H9 (cell line): ENCODE measurements around the gene ANAPC15. TPM values are rescaled to one million over a fixed set of nuclear protein-coding genes. Genes with fewer than 3 reads are reported as not detected.

ENCODE experiments used
- DNase-seq: peaks from one replicate; pipeline ENCODE4 v3.0.0-alpha.2; 2017
- H2AFZ ChIP-seq: one replicate; pipeline ENCODE4 v1.6.1; 2013; ENCODE audit warnings: mild to moderate bottlenecking, low read length, control low read depth, moderate library complexity
- H2AK5ac ChIP-seq: 2 replicates; pipeline ENCODE4 v1.6.1; 2013; ENCODE audit warnings: low read length, control low read depth, mixed read lengths; ENCODE audit not compliant: insufficient read length
- H2BK120ac ChIP-seq: one replicate; pipeline ENCODE4 v1.6.1; 2013; ENCODE audit warnings: low read depth, mild to moderate bottlenecking, low read length, control low read depth, inconsistent platforms; ENCODE audit not compliant: poor library complexity, severe bottlenecking
- H2BK12ac ChIP-seq: 2 replicates; pipeline ENCODE4 v1.6.1; 2013; ENCODE audit warnings: low read length, control low read depth, mixed read lengths, low read depth; ENCODE audit not compliant: insufficient read length
- H2BK15ac ChIP-seq: 2 replicates; pipeline ENCODE4 v1.6.1; 2013; ENCODE audit warnings: low read depth, low read length, control low read depth
- H2BK20ac ChIP-seq: one replicate; pipeline ENCODE4 v1.6.1; 2013; ENCODE audit warnings: low read depth, mild to moderate bottlenecking, low read length, control low read depth, inconsistent platforms; ENCODE audit not compliant: poor library complexity, severe bottlenecking
- H2BK5ac ChIP-seq: 2 replicates; pipeline ENCODE4 v1.6.1; 2013; ENCODE audit warnings: low read length, control low read depth, mixed read lengths; ENCODE audit not compliant: insufficient read length
- H3K14ac ChIP-seq: 2 replicates; pipeline ENCODE4 v1.6.1; 2013; ENCODE audit warnings: low read length, control low read depth; ENCODE audit not compliant: insufficient read depth
- H3K18ac ChIP-seq: 2 replicates; pipeline ENCODE4 v1.6.1; 2013; ENCODE audit warnings: low read depth, mild to moderate bottlenecking, mixed read lengths, low read length, control low read depth; ENCODE audit not compliant: insufficient read length
- H3K23ac ChIP-seq: 2 replicates; pipeline ENCODE4 v1.6.1; 2013; ENCODE audit warnings: low read length, control low read depth, mixed read lengths, low read depth; ENCODE audit not compliant: insufficient read length
- H3K23me2 ChIP-seq: 2 replicates; pipeline ENCODE4 v1.6.1; 2013; ENCODE audit warnings: low read depth, mild to moderate bottlenecking, mixed read lengths, low read length, control low read depth; ENCODE audit not compliant: insufficient read length, poor library complexity, severe bottlenecking
- H3K27ac ChIP-seq: 2 replicates; pipeline ENCODE4 v1.5.1; 2013; ENCODE audit warnings: low read length, control low read depth, mixed read lengths, low read depth; ENCODE audit not compliant: insufficient read length
- H3K27me3 ChIP-seq: 2 replicates; pipeline ENCODE4 v1.6.1; 2013; ENCODE audit warnings: low read length, control low read depth, inconsistent platforms; ENCODE audit not compliant: insufficient read depth
- H3K4ac ChIP-seq: 2 replicates; pipeline ENCODE4 v1.6.1; 2013; ENCODE audit warnings: low read depth, mild to moderate bottlenecking, control low read depth, inconsistent platforms, low read length, moderate library complexity
- H3K4me1 ChIP-seq: 2 replicates; pipeline ENCODE4 v1.6.1; 2013; ENCODE audit warnings: low read length, control low read depth, inconsistent platforms; ENCODE audit not compliant: insufficient read depth
- H3K4me2 ChIP-seq: 2 replicates; pipeline ENCODE4 v1.6.1; 2013; ENCODE audit warnings: low read length, control low read depth, mixed read lengths; ENCODE audit not compliant: insufficient read length, insufficient read depth
- H3K56ac ChIP-seq: 2 replicates; pipeline ENCODE4 v1.6.1; 2013; ENCODE audit warnings: low read depth, mild to moderate bottlenecking, mixed read lengths, low read length, control low read depth; ENCODE audit not compliant: insufficient read length
- H3K79me1 ChIP-seq: 2 replicates; pipeline ENCODE4 v1.6.1; 2013; ENCODE audit warnings: low read depth, mild to moderate bottlenecking, moderate library complexity, low read length, control low read depth, inconsistent platforms; ENCODE audit not compliant: insufficient read depth, poor library complexity, severe bottlenecking
- H3K79me2 ChIP-seq: 2 replicates; pipeline ENCODE4 v1.6.1; 2013; ENCODE audit warnings: low read length, control low read depth, inconsistent platforms; ENCODE audit not compliant: insufficient read depth
- H3K9ac ChIP-seq: 2 replicates; pipeline ENCODE4 v1.6.1; 2013; ENCODE audit warnings: low read length, control low read depth, mixed read lengths; ENCODE audit not compliant: insufficient read length; ENCODE audit errors: extremely low read depth
- H3K9me3 ChIP-seq: one replicate; pipeline ENCODE4 v1.6.1; 2013; ENCODE audit warnings: low read depth, low read length, inconsistent platforms; ENCODE audit not compliant: control insufficient read depth
- H3T11ph ChIP-seq: one replicate; pipeline ENCODE4 v1.6.1; 2013; ENCODE audit warnings: mild to moderate bottlenecking, low read length, control low read depth, inconsistent platforms
- H4K20me1 ChIP-seq: one replicate; pipeline ENCODE4 v1.6.1; 2013; ENCODE audit not compliant: control insufficient read depth, insufficient read length, insufficient read depth
- H4K5ac ChIP-seq: 2 replicates; pipeline ENCODE4 v1.6.1; 2013; ENCODE audit warnings: low read depth, mild to moderate bottlenecking, mixed read lengths, low read length, control low read depth; ENCODE audit not compliant: insufficient read length
- H4K8ac ChIP-seq: replicated peaks from 2 replicates; pipeline ENCODE4 v1.6.1; 2013; ENCODE audit warnings: low read length, control low read depth, mixed read lengths, low read depth; ENCODE audit not compliant: insufficient read length
- H4K91ac ChIP-seq: 2 replicates; pipeline ENCODE4 v1.6.1; 2013; ENCODE audit warnings: low read depth, mild to moderate bottlenecking, moderate library complexity, mixed read lengths, low read length, control low read depth; ENCODE audit not compliant: insufficient read length
- H3K27ac Mint-ChIP-seq, 3 experiments: 2 replicates in 2 of 3; 3 replicates in 1 of 3; pipeline ENCODE4 v1.8.0; 2020 to 2021; ENCODE audit warnings: mixed read lengths in 3 of 3, mild to moderate bottlenecking in 1 of 3, moderate library complexity in 1 of 3
- H3K27me3 Mint-ChIP-seq: 2 replicates; pipeline ENCODE4 v1.8.0; 2021; ENCODE audit warnings: low read depth, mild to moderate bottlenecking, moderate library complexity, mixed read lengths
- H3K36me3 Mint-ChIP-seq, 3 experiments: 2 replicates in 2 of 3; 3 replicates in 1 of 3; pipeline ENCODE4 v1.8.0; 2020 to 2021; ENCODE audit warnings: low read depth in 3 of 3, mixed read lengths in 3 of 3; ENCODE audit not compliant: insufficient read depth in 1 of 3
- H3K4me1 Mint-ChIP-seq, 2 experiments: 2 replicates each; pipeline ENCODE4 v1.8.0; 2020; ENCODE audit warnings: mixed read lengths in 2 of 2
- H3K4me3 Mint-ChIP-seq, 2 experiments: 2 replicates in 1 of 2; 3 replicates in 1 of 2; pipeline ENCODE4 v1.8.0; 2020 to 2021; ENCODE audit warnings: mild to moderate bottlenecking in 2 of 2, mixed read lengths in 2 of 2, moderate library complexity in 1 of 2
- H3K9me3 Mint-ChIP-seq, 2 experiments: 2 replicates in 1 of 2; 3 replicates in 1 of 2; pipeline ENCODE4 v1.8.0; 2020; ENCODE audit warnings: mild to moderate bottlenecking in 2 of 2, mixed read lengths in 2 of 2, moderate library complexity in 1 of 2
- CTCF ChIP-seq: fragments of 200-600 bp; sonication (generic); conservative IDR thresholded peaks from 3 replicates; pipeline ENCODE4 v1.8.0; 2021; ENCODE audit warnings: antibody characterized with exemption, mild to moderate bottlenecking
- WGBS: extraction: QIAGEN DNeasy Blood & Tissue Kit; methylation state at CpG from one replicate; pipeline ENCODE4 v1.1.7; 2013; ENCODE audit warnings: missing lambda C conversion rate, low lambda C conversion rate, mixed read lengths; ENCODE audit not compliant: insufficient read length; ENCODE audit errors: extremely low coverage; 5-methylcytosine and 5-hydroxymethylcytosine counted together
- total RNA-seq: library from RNA; stranded (reverse); gene quantifications from 2 replicates; pipeline ENCODE4 v1.2.1, GENCODE V29; 2021

ANAPC15 gene
- total RNA-seq, 1 experiment from 2014 or later: 72.6 TPM

GRCh38 chr11:72098741-72099140 lies 13.8 kb downstream of the ANAPC15 start:
- Histone ChIP-seq H3K4me2 (no peak overlapping the region), H3K23ac (no peak overlapping the region), H4K91ac (no peak overlapping the region), H3K27me3 (no peaks in the 10 kb centered on the region), H3K4ac (no peak overlapping the region), H2BK15ac (no peak overlapping the region), H4K8ac (no peak overlapping the region), H3T11ph (no peak overlapping the region), H3K79me2 (peaks cover 14% of the 10 kb centered on the region; the same call in 1 of the 2 replicates), H3K23me2 (peaks cover 7% of the 10 kb centered on the region), H2BK12ac (no peak overlapping the region), H2BK5ac (no peak overlapping the region), H3K9ac (no peak overlapping the region), H3K27ac (no peak overlapping the region), H4K20me1 (peaks cover 2% of the 10 kb centered on the region), H3K79me1 (peaks cover 3% of the 10 kb centered on the region), H3K18ac (no peak overlapping the region), H3K9me3 (no peaks in the 10 kb centered on the region), H2AFZ (no peak overlapping the region), H3K14ac (no peak overlapping the region), H3K4me1 (no peaks in the 10 kb centered on the region; the same call in 1 of the 2 replicates), H2BK120ac (no peak overlapping the region), H4K5ac (no peak overlapping the region), H3K56ac (no peak overlapping the region), H2BK20ac (no peak overlapping the region), H2AK5ac (no peak overlapping the region)
- peaks cover 16 to 22% of the 10 kb centered on the region in 2 experiments for H3K4me1 Mint-ChIP-seq
- no peaks in the 10 kb centered on the region for H3K9me3 Mint-ChIP-seq
- WGBS: no CpG with 5 or more reads among the region's 3 CpGs
- H3K27ac Mint-ChIP-seq: no peak overlapping the region
- peaks cover 25 to 69% (median 53%) of the 10 kb centered on the region in 3 experiments for H3K36me3 Mint-ChIP-seq
- TF ChIP-seq CTCF: no peak
- DNase-seq: no peak
- no peaks in the 10 kb centered on the region for H3K27me3 Mint-ChIP-seq
- no peak overlapping the region for H3K4me3 Mint-ChIP-seq
